GM23338 (cell line): ENCODE data around the gene DYNLRB1.

Source experiments
- EZH2 ChIP-seq: fragments of 200-600 bp; sonication (generic); IDR thresholded peaks from one replicate; pipeline ENCODE4 v1.8.0; 2017; ENCODE audit warnings: antibody characterized with exemption, mild to moderate bottlenecking, low read depth; ENCODE audit not compliant: unreplicated experiment
- TF ChIP-seq, protein P1 (sequence below): IDR thresholded peaks from one replicate; pipeline ENCODE4 v1.6.1; 2018; ENCODE audit warnings: antibody characterized with exemption; ENCODE audit not compliant: unreplicated experiment
- TF ChIP-seq, protein P2 (sequence below), 2 experiments: fragments of 200-600 bp in 1 of 2; sonication (generic) in 1 of 2; conservative IDR thresholded peaks; 2 replicates each; pipeline versions ENCODE4 v1.5.1 to v1.6.1; 2016 to 2017; ENCODE audit warnings: antibody characterized with exemption in 2 of 2, low read depth in 2 of 2, mild to moderate bottlenecking in 2 of 2, moderate library complexity in 1 of 2

DNA sequence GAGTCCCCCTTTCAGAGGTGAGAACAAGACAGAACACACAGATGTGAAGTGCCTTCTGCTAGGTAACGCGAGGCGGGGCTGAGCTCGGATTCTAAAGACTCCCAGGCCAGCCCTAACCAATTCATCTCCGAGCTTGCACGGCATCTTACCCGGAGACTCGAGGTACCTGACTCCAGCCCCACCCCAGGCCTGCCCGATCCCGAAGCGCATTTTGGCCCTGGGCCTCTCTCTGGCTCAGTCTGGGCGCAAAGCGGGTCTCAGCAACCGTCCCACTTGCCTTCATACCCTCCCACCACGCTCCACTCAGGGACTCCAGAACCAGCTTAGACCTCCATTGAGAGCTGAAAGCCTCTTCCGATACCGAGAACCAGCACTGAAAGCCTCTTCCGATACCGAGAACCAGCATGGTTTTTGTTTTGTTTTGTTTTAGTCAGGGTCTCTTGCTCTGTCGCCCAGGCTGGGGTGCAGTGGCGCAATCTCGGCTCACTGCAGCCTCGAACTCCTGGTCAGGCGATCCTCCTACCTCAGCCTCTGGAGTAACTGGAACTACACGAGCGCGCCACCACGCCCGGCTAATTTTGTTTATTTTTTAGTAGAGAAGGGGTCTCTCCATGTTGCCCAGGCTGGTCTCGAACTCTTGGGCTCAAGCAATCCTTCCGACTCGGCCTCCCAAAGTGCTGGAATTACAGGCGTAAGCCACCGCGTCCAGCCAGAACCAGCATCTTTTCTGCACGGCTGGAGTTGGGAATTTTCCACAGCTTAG is 557 bp upstream of the DYNLRB1 start:
- TF ChIP-seq, protein P1, sequence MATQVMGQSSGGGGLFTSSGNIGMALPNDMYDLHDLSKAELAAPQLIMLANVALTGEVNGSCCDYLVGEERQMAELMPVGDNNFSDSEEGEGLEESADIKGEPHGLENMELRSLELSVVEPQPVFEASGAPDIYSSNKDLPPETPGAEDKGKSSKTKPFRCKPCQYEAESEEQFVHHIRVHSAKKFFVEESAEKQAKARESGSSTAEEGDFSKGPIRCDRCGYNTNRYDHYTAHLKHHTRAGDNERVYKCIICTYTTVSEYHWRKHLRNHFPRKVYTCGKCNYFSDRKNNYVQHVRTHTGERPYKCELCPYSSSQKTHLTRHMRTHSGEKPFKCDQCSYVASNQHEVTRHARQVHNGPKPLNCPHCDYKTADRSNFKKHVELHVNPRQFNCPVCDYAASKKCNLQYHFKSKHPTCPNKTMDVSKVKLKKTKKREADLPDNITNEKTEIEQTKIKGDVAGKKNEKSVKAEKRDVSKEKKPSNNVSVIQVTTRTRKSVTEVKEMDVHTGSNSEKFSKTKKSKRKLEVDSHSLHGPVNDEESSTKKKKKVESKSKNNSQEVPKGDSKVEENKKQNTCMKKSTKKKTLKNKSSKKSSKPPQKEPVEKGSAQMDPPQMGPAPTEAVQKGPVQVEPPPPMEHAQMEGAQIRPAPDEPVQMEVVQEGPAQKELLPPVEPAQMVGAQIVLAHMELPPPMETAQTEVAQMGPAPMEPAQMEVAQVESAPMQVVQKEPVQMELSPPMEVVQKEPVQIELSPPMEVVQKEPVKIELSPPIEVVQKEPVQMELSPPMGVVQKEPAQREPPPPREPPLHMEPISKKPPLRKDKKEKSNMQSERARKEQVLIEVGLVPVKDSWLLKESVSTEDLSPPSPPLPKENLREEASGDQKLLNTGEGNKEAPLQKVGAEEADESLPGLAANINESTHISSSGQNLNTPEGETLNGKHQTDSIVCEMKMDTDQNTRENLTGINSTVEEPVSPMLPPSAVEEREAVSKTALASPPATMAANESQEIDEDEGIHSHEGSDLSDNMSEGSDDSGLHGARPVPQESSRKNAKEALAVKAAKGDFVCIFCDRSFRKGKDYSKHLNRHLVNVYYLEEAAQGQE = no peak
- no peak for TF ChIP-seq EZH2
- TF ChIP-seq, protein P2, sequence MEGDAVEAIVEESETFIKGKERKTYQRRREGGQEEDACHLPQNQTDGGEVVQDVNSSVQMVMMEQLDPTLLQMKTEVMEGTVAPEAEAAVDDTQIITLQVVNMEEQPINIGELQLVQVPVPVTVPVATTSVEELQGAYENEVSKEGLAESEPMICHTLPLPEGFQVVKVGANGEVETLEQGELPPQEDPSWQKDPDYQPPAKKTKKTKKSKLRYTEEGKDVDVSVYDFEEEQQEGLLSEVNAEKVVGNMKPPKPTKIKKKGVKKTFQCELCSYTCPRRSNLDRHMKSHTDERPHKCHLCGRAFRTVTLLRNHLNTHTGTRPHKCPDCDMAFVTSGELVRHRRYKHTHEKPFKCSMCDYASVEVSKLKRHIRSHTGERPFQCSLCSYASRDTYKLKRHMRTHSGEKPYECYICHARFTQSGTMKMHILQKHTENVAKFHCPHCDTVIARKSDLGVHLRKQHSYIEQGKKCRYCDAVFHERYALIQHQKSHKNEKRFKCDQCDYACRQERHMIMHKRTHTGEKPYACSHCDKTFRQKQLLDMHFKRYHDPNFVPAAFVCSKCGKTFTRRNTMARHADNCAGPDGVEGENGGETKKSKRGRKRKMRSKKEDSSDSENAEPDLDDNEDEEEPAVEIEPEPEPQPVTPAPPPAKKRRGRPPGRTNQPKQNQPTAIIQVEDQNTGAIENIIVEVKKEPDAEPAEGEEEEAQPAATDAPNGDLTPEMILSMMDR (conservative IDR thresholded peaks at IDR 0.05; ENCODE audit: low read depth in 2 of 2) = no peak
